IMR-90 (cell line): ENCODE measurements around the gene INMT. TPM values are rescaled to one million over a fixed set of nuclear protein-coding genes. Genes with fewer than 3 reads are reported as not detected.

ENCODE experiments used
- ATAC-seq: fragments of 200-7000 bp; cut with Tn5 transposase; 2 replicates; pipeline ENCODE4 v1.9.1; 2020; ENCODE audit warnings: low read depth, mild to moderate bottlenecking, moderate library complexity
- BruUV-seq: library from RNA; stranded (reverse); fragments of 400-500 nt; replicated peaks from 2 replicates; lab custom pipeline; 2021; lab: Mats Ljungman, UMichigan
- CTCF ChIA-PET: fragments of 300-600 bp; formaldehyde crosslinking; extraction: SDS; loops from one replicate; lab custom pipeline; 2021; ENCODE audit warnings: antibody characterized with exemption; lab: Yijun Ruan, JAX
- POLR2A ChIA-PET: fragments of 300-600 bp; sonication (Branson Sonifier 250); formaldehyde crosslinking; loops from one replicate; lab custom pipeline; 2022; ENCODE audit warnings: antibody characterized with exemption; ENCODE audit not compliant: unreplicated experiment; lab: Charles Lee
- DNase-seq: peaks from one replicate; pipeline ENCODE4 v3.0.0; 2013
- H2AFZ ChIP-seq: replicated peaks from 2 replicates; pipeline ENCODE3; 2013; ENCODE audit warnings: low read length, mild to moderate bottlenecking; ENCODE audit not compliant: poor library complexity
- H2AK5ac ChIP-seq: 2 replicates; pipeline ENCODE4 v1.6.1; 2013; ENCODE audit warnings: low read depth, low read length, inconsistent platforms
- H2AK9ac ChIP-seq: replicated peaks from 2 replicates; pipeline ENCODE3; 2013; ENCODE audit warnings: mild to moderate bottlenecking, low read depth, low read length, moderate library complexity; ENCODE audit not compliant: poor library complexity
- H2BK120ac ChIP-seq: 2 replicates; pipeline ENCODE4 v1.6.1; 2013; ENCODE audit warnings: low read depth, low read length, inconsistent platforms
- H2BK15ac ChIP-seq: 3 replicates; pipeline ENCODE4 v1.6.1; 2013; ENCODE audit warnings: low read depth, low read length, inconsistent platforms
- H2BK20ac ChIP-seq: 2 replicates; pipeline ENCODE4 v1.6.1; 2013; ENCODE audit warnings: low read depth, mild to moderate bottlenecking, inconsistent platforms, low read length, moderate library complexity
- H2BK5ac ChIP-seq: 2 replicates; pipeline ENCODE4 v1.6.1; 2013; ENCODE audit warnings: mild to moderate bottlenecking, low read depth, low read length, inconsistent platforms; ENCODE audit not compliant: poor library complexity, severe bottlenecking
- H3K14ac ChIP-seq: replicated peaks from 2 replicates; pipeline ENCODE4 v1.6.1; 2013; ENCODE audit warnings: low read depth, low read length, inconsistent platforms
- H3K18ac ChIP-seq: 2 replicates; pipeline ENCODE4 v1.6.1; 2013; ENCODE audit warnings: low read depth, low read length, control low read depth
- H3K23ac ChIP-seq: 2 replicates; pipeline ENCODE4 v1.6.1; 2013; ENCODE audit warnings: low read depth, low read length, inconsistent platforms
- H3K27ac ChIP-seq: 2 replicates; pipeline ENCODE4 v1.5.1; 2013; ENCODE audit warnings: mild to moderate bottlenecking, control low read depth, low read length; ENCODE audit not compliant: insufficient read depth
- H3K27me3 ChIP-seq: 2 replicates; pipeline ENCODE4 v1.6.1; 2013; ENCODE audit warnings: low read length; ENCODE audit not compliant: control insufficient read depth, insufficient read depth
- H3K36me3 ChIP-seq: 2 replicates; pipeline ENCODE4 v1.6.1; 2013; ENCODE audit warnings: low read length, mixed read lengths; ENCODE audit not compliant: control insufficient read depth, insufficient read depth
- H3K4ac ChIP-seq: 2 replicates; pipeline ENCODE4 v1.6.1; 2013; ENCODE audit warnings: low read depth, low read length, inconsistent platforms
- H3K4me1 ChIP-seq: 2 replicates; pipeline ENCODE4 v1.6.1; 2013; ENCODE audit warnings: low read length, mixed read lengths; ENCODE audit not compliant: control insufficient read depth, insufficient read depth
- H3K4me2 ChIP-seq: 2 replicates; pipeline ENCODE4 v1.6.1; 2013; ENCODE audit warnings: low read depth, mild to moderate bottlenecking, control low read depth, low read length, moderate library complexity
- H3K4me3 ChIP-seq: 2 replicates; pipeline ENCODE4 v1.5.1; 2013; ENCODE audit warnings: low read depth, mild to moderate bottlenecking, control low read depth, low read length, moderate library complexity; ENCODE audit not compliant: insufficient read depth
- H3K56ac ChIP-seq: 2 replicates; pipeline ENCODE4 v1.6.1; 2013; ENCODE audit warnings: low read length, inconsistent platforms; ENCODE audit not compliant: insufficient read depth; ENCODE audit errors: extremely low read depth
- H3K79me1 ChIP-seq, 2 experiments: 2 replicates each; pipeline ENCODE4 v1.6.1; 2013; ENCODE audit warnings: low read length in 2 of 2, inconsistent platforms in 1 of 2, low read depth in 1 of 2
- H3K9ac ChIP-seq: 2 replicates; pipeline ENCODE4 v1.6.1; 2013; ENCODE audit warnings: low read depth, low read length, control low read depth
- H3K9me1 ChIP-seq: 2 replicates; pipeline ENCODE4 v1.6.1; 2013; ENCODE audit warnings: low read length, inconsistent platforms; ENCODE audit not compliant: insufficient read depth
- H3K9me3 ChIP-seq: 2 replicates; pipeline ENCODE4 v1.6.1; 2013; ENCODE audit warnings: low read length; ENCODE audit not compliant: control insufficient read depth, insufficient read depth
- H4K20me1 ChIP-seq: 2 replicates; pipeline ENCODE4 v1.6.1; 2013; ENCODE audit warnings: low read length, inconsistent platforms; ENCODE audit not compliant: insufficient read depth
- H4K5ac ChIP-seq: 2 replicates; pipeline ENCODE4 v1.6.1; 2013; ENCODE audit warnings: mild to moderate bottlenecking, low read depth, low read length, control low read depth
- H4K8ac ChIP-seq, 2 experiments: 2 replicates each; pipeline ENCODE4 v1.6.1; 2013; ENCODE audit warnings: low read depth in 2 of 2, low read length in 2 of 2, control low read depth in 1 of 2, inconsistent platforms in 1 of 2
- H4K91ac ChIP-seq: 2 replicates; pipeline ENCODE4 v1.6.1; 2013; ENCODE audit warnings: low read depth, low read length, inconsistent platforms; ENCODE audit not compliant: insufficient read depth
- MAFK ChIP-seq: IDR thresholded peaks from 2 replicates; pipeline ENCODE4 v1.6.1; 2012; ENCODE audit warnings: low read depth, low read length, improper control_type of control experiment
- MXI1 ChIP-seq: IDR thresholded peaks from 2 replicates; pipeline ENCODE4 v1.6.1; 2012; ENCODE audit warnings: low read depth, mild to moderate bottlenecking, low read length, moderate library complexity, borderline replicate concordance
- RCOR1 ChIP-seq: IDR thresholded peaks from 2 replicates; pipeline ENCODE4 v1.6.1; 2012; ENCODE audit warnings: mild to moderate bottlenecking, low read length, improper control_type of control experiment; ENCODE audit not compliant: insufficient replicate concordance
- RFX5 ChIP-seq: IDR thresholded peaks from 2 replicates; pipeline ENCODE4 v1.8.0; 2012; ENCODE audit warnings: low read depth, mild to moderate bottlenecking, low read length, moderate library complexity
- SMC3 ChIP-seq: fragments of 150-350 bp; IDR thresholded peaks from 2 replicates; pipeline ENCODE4 v1.6.1; 2016; ENCODE audit warnings: low read depth, mild to moderate bottlenecking, antibody characterized with exemption, low read length, moderate library complexity
- WGBS, 2 experiments: methylation state at CpG; one replicate each; pipeline versions ENCODE4 v1.1.5 to v1.1.7; 2013; ENCODE audit warnings: missing lambda C conversion rate in 2 of 2; ENCODE audit not compliant: insufficient read length in 1 of 2; ENCODE audit errors: extremely low coverage in 2 of 2; 5-methylcytosine and 5-hydroxymethylcytosine counted together
- dilution Hi-C: fragments of 300-500 bp; cut with HindIII; formaldehyde crosslinking; loops from one replicate; pipeline ENCODE4 v1.14.3; 2018; ENCODE audit warnings: low sequenced_read_pairs; ENCODE audit not compliant: unreplicated experiment
- in situ Hi-C: fragments of 300-500 bp; cut with MboI; formaldehyde crosslinking; loops from 3 replicates; pipeline ENCODE4 v1.14.3; 2019; ENCODE audit warnings: low sequenced_read_pairs, inconsistent platforms, mixed read lengths
- intact Hi-C: fragments of 100-400 bp; cut with micrococcal nuclease; formaldehyde crosslinking; loops from 2 replicates; pipeline ENCODE4 v1.10.0; 2022
- polyA plus RNA-seq, 3 experiments: library from polyadenylated mRNA; depleted of rRNA; stranded (reverse); fragments of >200 nt; gene quantifications; 2 replicates each; pipeline ENCODE4 v1.2.3, GENCODE V29; 2012; ENCODE audit warnings: low replicate concordance in 1 of 3
- total RNA-seq: library from RNA; depleted of rRNA; stranded (reverse); fragments of >200 nt; gene quantifications from 2 replicates; pipeline ENCODE4 v1.2.3, GENCODE V29; 2012
- TF ChIP-seq, protein P1 (sequence below): fragments of 150-350 bp; IDR thresholded peaks from 2 replicates; pipeline ENCODE4 v1.6.1; 2017; ENCODE audit warnings: mild to moderate bottlenecking, antibody characterized with exemption, low read length, low read depth
- TF ChIP-seq, protein P2 (sequence below): fragments of 150-350 bp; IDR thresholded peaks from 2 replicates; pipeline ENCODE4 v1.6.1; 2016; ENCODE audit warnings: low read depth, mild to moderate bottlenecking, low read length, moderate library complexity, borderline replicate concordance

The INMT gene
- total and polyA plus RNA-seq, 2 of the 4 experiments (the other 2 are of a cell fraction) = 0.39 to 2.2 TPM

DNA sequence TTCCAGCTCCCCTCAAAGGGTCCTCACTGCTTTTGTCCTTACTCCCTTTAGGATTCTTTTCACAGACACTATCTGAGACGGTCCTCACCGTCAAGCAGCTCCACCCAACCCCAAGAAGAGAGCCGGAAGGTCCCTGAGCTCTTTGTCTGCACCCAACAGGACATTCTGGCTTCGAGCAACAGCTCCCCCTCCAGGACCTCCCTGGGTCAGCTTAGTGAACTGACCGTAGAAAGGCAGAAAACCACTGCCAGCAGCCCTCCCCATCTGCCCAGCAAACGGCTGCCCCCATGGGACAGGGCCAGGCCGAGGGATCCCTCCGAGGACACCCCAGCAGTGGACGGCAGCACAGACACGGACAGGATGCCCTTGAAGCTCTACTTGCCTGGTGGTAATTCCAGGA lies 39.2 kb downstream of the INMT start:
- Histone ChIP-seq H4K91ac (no peak overlapping the region), H2BK120ac (no peak overlapping the region), H3K14ac (no peak overlapping the region), H3K27ac (no peak overlapping the region), H4K5ac (no peak overlapping the region), H2AK5ac (peak overlapping the region; percentile 7; the same call in 1 of the 2 replicates), H2BK15ac (no peak overlapping the region; the same call in 2 of the 3 replicates), H3K36me3 (peaks cover 7% of the 10 kb centered on the region), H3K4ac (no peak overlapping the region; the same call in 1 of the 2 replicates), H3K4me2 (no peak overlapping the region), H3K27me3 (no peaks in the 10 kb centered on the region), H3K4me3 (no peak overlapping the region), H3K9me1 (peaks cover 32% of the 10 kb centered on the region), H2AFZ (no peak overlapping the region), H3K79me1 (peaks cover 0 to 18% of the 10 kb centered on the region in 2 experiments; a peak in 2 of 4 replicates), H4K8ac (no peak overlapping the region), H3K23ac (no peak overlapping the region), H2BK20ac (no peak overlapping the region), H4K20me1 (no peaks in the 10 kb centered on the region), H2BK5ac (no peak overlapping the region), H3K9me3 (no peaks in the 10 kb centered on the region), H3K56ac (no peak overlapping the region), H3K9ac (no peak overlapping the region), H2AK9ac (no peak overlapping the region), H3K18ac (no peak overlapping the region), H3K4me1 (peaks cover 19% of the 10 kb centered on the region)
- intact Hi-C loops (no loop called here), in situ Hi-C loops (no loop called here), dilution Hi-C loops (no loop called here)
- no peak for TF ChIP-seq MXI1
- TF ChIP-seq RCOR1 = no peak
- TF ChIP-seq SMC3 = no peak
- TF ChIP-seq RFX5 = no peak
- TF ChIP-seq, protein P1, sequence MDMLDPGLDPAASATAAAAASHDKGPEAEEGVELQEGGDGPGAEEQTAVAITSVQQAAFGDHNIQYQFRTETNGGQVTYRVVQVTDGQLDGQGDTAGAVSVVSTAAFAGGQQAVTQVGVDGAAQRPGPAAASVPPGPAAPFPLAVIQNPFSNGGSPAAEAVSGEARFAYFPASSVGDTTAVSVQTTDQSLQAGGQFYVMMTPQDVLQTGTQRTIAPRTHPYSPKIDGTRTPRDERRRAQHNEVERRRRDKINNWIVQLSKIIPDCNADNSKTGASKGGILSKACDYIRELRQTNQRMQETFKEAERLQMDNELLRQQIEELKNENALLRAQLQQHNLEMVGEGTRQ = no peak
- TF ChIP-seq MAFK = no peak
- TF ChIP-seq, protein P2, sequence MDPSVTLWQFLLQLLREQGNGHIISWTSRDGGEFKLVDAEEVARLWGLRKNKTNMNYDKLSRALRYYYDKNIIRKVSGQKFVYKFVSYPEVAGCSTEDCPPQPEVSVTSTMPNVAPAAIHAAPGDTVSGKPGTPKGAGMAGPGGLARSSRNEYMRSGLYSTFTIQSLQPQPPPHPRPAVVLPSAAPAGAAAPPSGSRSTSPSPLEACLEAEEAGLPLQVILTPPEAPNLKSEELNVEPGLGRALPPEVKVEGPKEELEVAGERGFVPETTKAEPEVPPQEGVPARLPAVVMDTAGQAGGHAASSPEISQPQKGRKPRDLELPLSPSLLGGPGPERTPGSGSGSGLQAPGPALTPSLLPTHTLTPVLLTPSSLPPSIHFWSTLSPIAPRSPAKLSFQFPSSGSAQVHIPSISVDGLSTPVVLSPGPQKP = no peak
- ATAC-seq (no peak), DNase-seq (no peak)
- ChIA-PET POLR2A (no interaction called here), CTCF (no interaction called here)
- BruUV-seq = no TSS peak
- WGBS, 2 experiments = 80% methylated on average over 1 of the region's 10 CpGs; no CpG with 5 or more reads in 1 of the 2 experiments
